Gastroesophageal sphincter (tissue), 4 donors: ENCODE measurements around the gene PTPRN2. TPM values are rescaled to one million over a fixed set of nuclear protein-coding genes. Genes with fewer than 3 reads are reported as not detected.

ENCODE experiments used
- ATAC-seq: fragments of 150-250 bp; one replicate; pipeline ENCODE4 v1.9.1; 2016; ENCODE audit warnings: mild to moderate bottlenecking, moderate library complexity
- H3K27ac ChIP-seq, 4 donors: fragments of 200-600 bp; sonication (generic) in 3 of 4; 1 replicate in 3 of 4; 2 replicates in 1 of 4; pipeline ENCODE4 v1.5.1; 2016 to 2019
- H3K27me3 ChIP-seq: fragments of 200-600 bp; sonication (generic); one replicate; pipeline ENCODE4 v1.5.1; 2019
- H3K36me3 ChIP-seq, 2 donors: fragments of 200-600 bp; sonication (generic); one replicate each; pipeline ENCODE4 v1.5.1; 2019; ENCODE audit warnings: control low read depth in 1 of 2
- H3K4me1 ChIP-seq, 3 donors: fragments of 200-600 bp; sonication (generic); 1 replicate in 2 of 3; 2 replicates in 1 of 3; pipeline ENCODE4 v1.5.1; 2016 to 2019; ENCODE audit warnings: control low read depth in 2 of 3
- H3K4me3 ChIP-seq, 2 donors: fragments of 200-600 bp; sonication (generic); one replicate each; pipeline ENCODE4 v1.5.1; 2019; ENCODE audit warnings: mild to moderate bottlenecking in 1 of 2, moderate library complexity in 1 of 2
- H3K9me3 ChIP-seq, 3 donors: fragments of 200-600 bp; sonication (generic); one replicate each; pipeline ENCODE4 v1.5.1; 2017 to 2019; ENCODE audit warnings: control low read depth in 2 of 3
- CTCF ChIP-seq, 4 experiments: fragments of 200-600 bp in 2 of 4; fragments of 450-650 bp in 2 of 4; sonication (generic) in 1 of 4; IDR thresholded peaks; one replicate each; pipeline ENCODE4 v1.5.1; 2017 to 2019; ENCODE audit warnings: antibody characterized with exemption in 4 of 4, mild to moderate bottlenecking in 2 of 4, moderate library complexity in 2 of 4
- EP300 ChIP-seq: sonication (generic); formaldehyde crosslinking; IDR thresholded peaks from one replicate; pipeline ENCODE4 v1.6.1; 2017; ENCODE audit warnings: antibody characterized with exemption, mild to moderate bottlenecking
- POLR2A ChIP-seq, 2 donors: fragments of 450-650 bp; IDR thresholded peaks; one replicate each; pipeline ENCODE4 v1.6.1; 2017; ENCODE audit warnings: antibody characterized with exemption in 2 of 2, mild to moderate bottlenecking in 2 of 2, moderate library complexity in 1 of 2
- POLR2AphosphoS5 ChIP-seq: sonication (generic); formaldehyde crosslinking; IDR thresholded peaks from one replicate; pipeline ENCODE4 v1.6.1; 2017; ENCODE audit warnings: antibody characterized with exemption
- WGBS, 2 donors: methylation state at CpG; one replicate each; pipeline ENCODE4 v1.1.5; 2018; ENCODE audit warnings: low coverage in 1 of 2; 5-methylcytosine and 5-hydroxymethylcytosine counted together
- total RNA-seq, 4 donors: library from RNA; depleted of rRNA; stranded (reverse); fragments of >200 nt; gene quantifications; one replicate each; pipeline ENCODE4 v1.1.0, GENCODE V29; 2016

Gene PTPRN2
- total RNA-seq, 4 donors from 2014 or later = 1.7 to 4.7 (median 3.3) TPM

GRCh38 chr7:158021836-158022235 is 565.8 kb downstream of the PTPRN2 start:
- no peak for TF ChIP-seq POLR2AphosphoS5
- no peak for TF ChIP-seq EP300
- no peak for TF ChIP-seq CTCF (IDR thresholded peaks at IDR 0.05)
- TF ChIP-seq POLR2A (IDR thresholded peaks at IDR 0.05) = no peak
- WGBS, 2 donors = 100% methylated on average over 3 of the region's 4 CpGs; no CpG with 5 or more reads in 1 of the 2 donors
- no peaks in the 10 kb centered on the region for H3K9me3 ChIP-seq

DNA sequence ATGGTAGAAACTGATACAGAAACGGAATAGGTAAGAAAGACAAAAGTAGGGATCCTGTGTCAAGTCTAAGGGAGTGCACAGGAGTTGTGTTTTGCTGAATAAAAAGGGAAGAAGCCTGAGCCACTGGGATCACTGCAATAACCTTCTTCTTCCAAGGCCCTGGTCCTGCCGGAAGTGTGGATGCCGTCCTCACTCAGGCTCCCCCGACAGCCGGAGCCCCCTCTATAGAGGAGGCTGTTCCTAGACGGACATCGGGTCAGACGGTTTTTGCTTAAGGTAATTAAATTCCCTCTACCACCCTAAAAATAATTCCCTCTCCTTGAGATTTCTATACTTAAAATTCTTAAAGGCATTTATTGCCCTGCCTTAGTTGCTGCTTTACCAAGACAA is 566.9 kb downstream of the PTPRN2 start:
- 64 to 88% methylated on average over 4 to 8 of the region's 8 CpGs for WGBS, 2 donors
- TF ChIP-seq CTCF (IDR thresholded peaks at IDR 0.05) = no peak
- no peak overlapping the region for H3K4me3 ChIP-seq

More at GRCh38 chr7:158021836-158022235, 565.8 kb downstream of the PTPRN2 start:
- no peak overlapping the region for H3K4me3 ChIP-seq
- no peaks in the 10 kb centered on the region for H3K36me3 ChIP-seq
- no peaks in the 10 kb centered on the region for H3K27me3 ChIP-seq
- ATAC-seq = no peak
- H3K27ac ChIP-seq = no peak overlapping the region
- H3K4me1 ChIP-seq = peaks cover 0 to 4% (median 0%) of the 10 kb centered on the region in 3 donors

DNA sequence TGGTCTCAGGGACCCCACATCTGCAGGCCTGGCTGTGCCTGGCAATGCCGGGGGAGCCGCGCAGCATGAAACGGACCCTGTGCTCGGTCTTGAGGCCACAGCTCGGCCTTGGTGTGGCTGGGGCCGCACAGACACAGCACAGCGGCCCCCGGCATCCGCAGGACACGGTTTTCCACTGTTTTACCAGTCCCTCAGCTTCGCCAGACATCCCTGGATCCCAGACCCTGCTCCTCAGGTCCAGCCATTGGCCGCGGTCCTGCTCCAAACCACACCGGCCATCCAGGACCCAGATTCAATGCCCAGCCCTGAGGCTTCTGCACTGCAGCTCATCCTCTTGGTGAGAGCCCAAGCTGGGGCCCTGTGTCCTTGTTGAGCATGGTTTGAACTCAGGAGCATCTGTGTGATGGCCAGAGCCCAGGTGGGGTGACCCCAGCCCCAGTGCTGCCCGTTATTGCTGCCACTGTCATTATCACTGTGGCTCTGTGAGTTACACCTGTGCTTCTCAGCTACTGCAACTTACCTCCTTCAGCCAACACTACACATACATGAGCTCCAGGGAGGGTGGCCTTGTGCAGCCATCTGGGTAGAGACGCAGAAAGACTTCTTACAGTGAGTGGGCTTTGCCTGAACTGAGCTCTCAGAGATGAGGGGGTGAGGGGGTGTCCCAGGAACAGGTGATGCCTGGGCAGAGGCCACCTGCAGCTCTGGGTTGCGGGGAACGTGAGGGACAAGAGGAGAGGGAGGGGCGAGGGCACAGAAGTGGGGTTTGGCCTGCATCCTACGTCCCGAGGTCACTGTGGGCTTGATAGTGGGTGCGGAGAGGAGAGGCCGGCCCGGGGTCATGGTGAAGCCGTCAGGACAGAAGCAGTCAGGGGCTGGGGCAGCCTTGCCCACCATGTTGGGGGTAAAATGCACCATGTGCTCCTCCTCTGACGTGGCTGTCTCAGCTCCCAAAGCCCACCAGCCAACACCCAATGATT is 567.6 kb downstream of the PTPRN2 start:
- no peaks in the 10 kb centered on the region for H3K36me3 ChIP-seq
- TF ChIP-seq CTCF (IDR thresholded peaks at IDR 0.05) (no peak), POLR2AphosphoS5 (no peak), POLR2A (IDR thresholded peaks at IDR 0.05) (no peak), EP300 (no peak)
- H3K9me3 ChIP-seq = no peaks in the 10 kb centered on the region
- ATAC-seq = no peak
- no peak overlapping the region for H3K27ac ChIP-seq
- WGBS, 2 donors = 86% methylated on average over 6 of the region's 27 CpGs; no CpG with 5 or more reads in 1 of the 2 donors
- peaks cover 0 to 20% (median 4%) of the 10 kb centered on the region in 3 donors for H3K4me1 ChIP-seq
- H3K27me3 ChIP-seq = no peaks in the 10 kb centered on the region
- H3K4me3 ChIP-seq = no peak overlapping the region

More for the DNA sequence above, 566.9 kb downstream of the PTPRN2 start:
- Histone ChIP-seq H3K9me3 (no peaks in the 10 kb centered on the region), H3K36me3 (no peaks in the 10 kb centered on the region), H3K27ac (no peak overlapping the region), H3K4me1 (peaks cover 0 to 15% (median 4%) of the 10 kb centered on the region in 3 donors), H3K27me3 (no peaks in the 10 kb centered on the region)
- ATAC-seq = no peak

DNA sequence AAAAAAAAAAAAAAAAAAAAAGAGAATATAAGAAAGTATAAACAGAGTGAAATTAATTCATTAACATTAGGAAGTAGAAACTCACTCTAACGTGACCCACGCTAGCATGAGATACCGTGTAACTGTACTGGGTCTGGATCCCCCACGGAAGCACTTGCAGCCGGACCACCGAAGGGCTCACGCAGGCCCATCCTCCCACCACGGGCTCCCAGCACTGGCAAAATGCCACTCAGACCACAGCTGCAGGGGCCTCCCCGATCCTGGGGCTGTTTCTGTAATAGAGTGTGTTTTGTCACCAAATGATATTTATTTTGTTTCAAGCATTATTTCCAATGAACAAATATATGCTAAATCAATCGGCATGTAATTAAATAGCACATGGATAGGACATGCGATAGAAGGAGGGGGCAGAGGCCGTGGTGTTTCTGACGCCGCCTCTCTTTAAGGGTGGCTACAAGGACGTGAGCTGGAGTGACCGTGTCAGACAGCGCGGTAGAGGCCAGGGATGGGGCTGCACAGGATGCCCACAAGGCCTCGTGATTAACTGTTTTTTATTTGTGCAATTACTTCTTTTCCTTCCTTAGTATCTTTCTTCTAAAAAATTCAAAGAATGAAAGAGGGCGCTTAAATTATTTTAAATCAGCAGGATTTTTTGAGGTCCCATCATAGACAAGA is 568.5 kb downstream of the PTPRN2 start:
- no peaks in the 10 kb centered on the region for H3K36me3 ChIP-seq
- no peak for ATAC-seq
- TF ChIP-seq POLR2AphosphoS5 = no peak
- TF ChIP-seq POLR2A (IDR thresholded peaks at IDR 0.05) = no peak
- no peak for TF ChIP-seq CTCF (IDR thresholded peaks at IDR 0.05)
- TF ChIP-seq EP300 = no peak
- peaks cover 0 to 20% (median 4%) of the 10 kb centered on the region in 3 donors for H3K4me1 ChIP-seq
- WGBS, 2 donors = 75 to 78% methylated on average over 17 to 20 of the region's 20 CpGs
- no peaks in the 10 kb centered on the region for H3K9me3 ChIP-seq
- no peak overlapping the region for H3K27ac ChIP-seq
- no peaks in the 10 kb centered on the region for H3K27me3 ChIP-seq
- no peak overlapping the region for H3K4me3 ChIP-seq
